Measurements from ENCODE around the gene PCDHGA3.
"Not testable (repeated sequence)": the region's sequence is repeated elsewhere in the genome, so short reads cannot be mapped to it uniquely, and the experiment has no call there.

The PCDHGA3 gene

DNA sequence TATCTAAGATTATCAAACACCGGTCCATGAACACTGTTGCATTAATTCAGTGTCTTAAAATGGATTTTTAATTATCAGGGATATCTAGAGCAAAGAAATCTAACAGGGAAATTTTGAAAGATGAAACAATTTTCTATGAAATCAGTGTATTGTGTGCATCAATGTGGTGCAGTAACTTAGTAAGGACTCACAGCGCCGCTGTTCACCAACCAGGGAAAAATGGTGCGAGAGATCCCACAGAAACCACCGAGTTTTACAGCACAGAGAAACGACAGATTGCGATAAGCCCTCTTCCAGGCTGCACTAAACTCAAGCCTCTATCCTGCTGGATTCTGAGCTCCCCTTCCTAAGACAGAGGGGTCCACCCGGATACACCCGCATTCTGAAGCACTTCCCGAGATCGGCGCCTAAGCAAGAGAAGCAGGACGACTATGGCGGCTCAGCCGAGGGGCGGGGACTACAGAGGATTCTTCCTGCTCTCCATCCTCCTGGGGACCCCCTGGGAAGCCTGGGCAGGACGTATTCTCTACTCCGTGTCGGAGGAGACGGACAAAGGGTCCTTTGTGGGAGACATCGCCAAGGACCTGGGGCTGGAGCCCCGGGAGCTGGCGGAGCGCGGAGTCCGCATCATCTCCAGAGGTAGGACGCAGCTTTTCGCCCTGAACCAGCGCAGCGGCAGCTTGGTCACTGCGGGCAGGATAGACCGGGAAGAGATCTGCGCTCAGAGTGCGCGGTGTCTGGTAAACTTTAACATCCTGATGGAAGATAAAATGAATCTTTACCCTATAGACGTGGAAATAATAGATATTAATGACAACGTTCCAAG lies 39.1 kb downstream of the PCDHGA3 start, which contains the start of gene PCDHGA7:
Gene PCDHGA7, plus strand, starts transcription at position 274 of the 826 bp plus-strand sequence. Its CDS starts 158 bp downstream, at position 432.
- DNase-seq (ENCODE audit: low read depth in 2 of 2, low spot score in 1 of 2), result no peak

DNA sequence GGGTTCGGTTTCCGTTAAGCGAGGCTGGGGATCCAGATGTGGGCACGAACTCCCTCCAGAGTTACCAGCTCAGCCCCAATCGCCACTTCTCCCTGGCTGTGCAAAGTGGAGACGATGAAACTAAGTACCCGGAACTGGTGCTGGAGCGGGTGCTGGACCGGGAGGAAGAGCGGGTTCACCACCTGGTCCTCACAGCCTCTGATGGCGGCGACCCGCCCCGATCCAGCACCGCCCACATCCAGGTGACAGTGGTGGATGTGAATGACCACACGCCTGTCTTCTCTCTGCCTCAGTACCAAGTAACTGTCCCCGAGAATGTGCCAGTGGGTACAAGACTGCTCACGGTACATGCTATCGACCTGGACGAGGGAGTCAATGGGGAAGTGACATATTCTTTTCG lies 39.7 kb downstream of the PCDHGA3 start:
- no peak for DNase-seq (ENCODE audit: low read depth in 2 of 2, low spot score in 1 of 2)

DNA sequence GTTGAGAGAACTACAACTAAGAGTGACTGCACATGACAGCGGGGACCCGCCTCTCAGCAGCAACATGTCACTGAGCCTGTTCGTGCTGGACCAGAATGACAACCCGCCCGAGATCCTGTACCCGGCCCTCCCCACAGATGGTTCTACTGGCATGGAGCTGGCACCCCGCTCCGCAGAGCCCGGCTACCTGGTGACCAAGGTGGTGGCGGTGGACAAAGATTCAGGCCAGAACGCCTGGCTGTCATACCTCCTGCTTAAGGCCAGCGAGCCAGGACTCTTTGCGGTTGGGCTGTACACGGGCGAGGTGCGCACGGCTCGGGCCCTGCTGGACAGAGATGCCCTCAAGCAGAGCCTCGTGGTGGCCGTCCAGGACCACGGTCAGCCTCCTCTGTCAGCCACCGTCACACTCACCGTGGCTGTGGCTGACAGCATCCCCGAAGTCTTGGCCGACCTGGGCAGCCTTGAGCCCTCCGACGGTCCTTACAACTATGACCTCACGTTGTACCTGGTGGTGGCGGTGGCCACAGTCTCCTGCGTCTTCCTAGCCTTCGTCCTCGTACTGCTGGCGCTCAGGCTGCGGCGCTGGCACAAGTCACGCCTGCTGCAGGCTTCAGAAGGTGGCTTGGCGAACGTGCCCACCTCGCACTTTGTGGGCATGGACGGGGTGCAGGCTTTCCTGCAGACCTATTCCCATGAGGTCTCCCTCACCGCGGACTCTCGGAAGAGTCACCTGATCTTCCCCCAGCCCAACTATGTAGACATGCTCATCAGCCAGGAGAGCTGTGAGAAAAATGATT lies 41.0 kb downstream of the PCDHGA3 start:
- DNase-seq (ENCODE audit: low read depth in 2 of 2, low spot score in 1 of 2), result no peak

DNA sequence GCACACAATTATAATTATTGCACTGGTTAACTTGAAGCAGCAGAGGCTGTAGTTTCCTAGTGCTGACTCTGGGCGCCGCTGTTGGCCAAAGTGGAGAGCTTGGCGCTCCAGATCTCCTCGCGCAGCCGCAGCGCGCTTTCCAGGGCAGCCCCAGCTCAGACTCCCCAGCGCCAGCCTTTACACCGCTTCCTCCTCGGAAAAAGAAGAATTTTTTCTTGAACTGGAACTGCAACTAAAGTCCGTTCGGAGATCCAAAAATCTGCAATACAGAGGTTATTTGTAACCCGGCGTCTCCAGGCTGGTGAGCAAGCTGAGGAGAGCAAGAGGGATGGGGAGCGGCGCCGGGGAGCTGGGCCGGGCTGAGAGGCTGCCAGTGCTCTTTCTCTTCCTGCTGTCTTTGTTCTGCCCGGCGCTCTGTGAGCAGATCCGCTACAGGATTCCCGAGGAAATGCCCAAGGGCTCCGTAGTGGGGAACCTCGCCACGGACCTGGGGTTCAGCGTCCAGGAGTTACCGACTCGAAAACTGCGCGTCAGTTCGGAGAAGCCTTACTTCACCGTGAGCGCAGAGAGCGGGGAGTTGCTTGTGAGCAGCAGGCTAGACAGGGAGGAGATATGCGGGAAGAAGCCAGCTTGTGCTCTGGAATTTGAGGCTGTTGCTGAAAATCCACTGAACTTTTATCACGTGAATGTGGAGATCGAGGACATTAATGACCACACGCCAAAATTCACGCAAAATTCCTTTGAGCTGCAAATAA lies 44.1 kb downstream of the PCDHGA3 start, which contains the start of gene PCDHGB4:
Gene PCDHGB4, plus strand, starts transcription at position 142 of the 755 bp plus-strand sequence. Its CDS starts 187 bp downstream, at position 329.
- not testable (repeated sequence) for DNase-seq (ENCODE audit: low read depth in 2 of 2, low spot score in 1 of 2)

DNA sequence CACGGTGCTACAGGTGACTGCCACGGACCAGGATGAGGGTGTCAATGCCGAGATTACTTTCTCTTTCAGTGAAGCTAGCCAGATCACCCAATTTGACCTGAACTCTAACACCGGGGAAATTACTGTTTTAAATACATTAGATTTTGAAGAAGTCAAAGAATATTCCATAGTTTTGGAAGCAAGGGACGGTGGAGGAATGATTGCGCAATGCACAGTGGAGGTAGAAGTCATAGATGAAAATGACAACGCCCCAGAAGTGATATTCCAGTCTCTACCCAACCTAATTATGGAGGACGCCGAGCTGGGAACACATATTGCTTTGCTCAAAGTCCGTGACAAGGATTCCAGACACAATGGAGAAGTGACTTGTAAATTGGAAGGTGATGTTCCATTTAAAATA lies 45.0 kb downstream of the PCDHGA3 start:
- no peak for DNase-seq (ENCODE audit: low read depth in 2 of 2, low spot score in 1 of 2)

DNA sequence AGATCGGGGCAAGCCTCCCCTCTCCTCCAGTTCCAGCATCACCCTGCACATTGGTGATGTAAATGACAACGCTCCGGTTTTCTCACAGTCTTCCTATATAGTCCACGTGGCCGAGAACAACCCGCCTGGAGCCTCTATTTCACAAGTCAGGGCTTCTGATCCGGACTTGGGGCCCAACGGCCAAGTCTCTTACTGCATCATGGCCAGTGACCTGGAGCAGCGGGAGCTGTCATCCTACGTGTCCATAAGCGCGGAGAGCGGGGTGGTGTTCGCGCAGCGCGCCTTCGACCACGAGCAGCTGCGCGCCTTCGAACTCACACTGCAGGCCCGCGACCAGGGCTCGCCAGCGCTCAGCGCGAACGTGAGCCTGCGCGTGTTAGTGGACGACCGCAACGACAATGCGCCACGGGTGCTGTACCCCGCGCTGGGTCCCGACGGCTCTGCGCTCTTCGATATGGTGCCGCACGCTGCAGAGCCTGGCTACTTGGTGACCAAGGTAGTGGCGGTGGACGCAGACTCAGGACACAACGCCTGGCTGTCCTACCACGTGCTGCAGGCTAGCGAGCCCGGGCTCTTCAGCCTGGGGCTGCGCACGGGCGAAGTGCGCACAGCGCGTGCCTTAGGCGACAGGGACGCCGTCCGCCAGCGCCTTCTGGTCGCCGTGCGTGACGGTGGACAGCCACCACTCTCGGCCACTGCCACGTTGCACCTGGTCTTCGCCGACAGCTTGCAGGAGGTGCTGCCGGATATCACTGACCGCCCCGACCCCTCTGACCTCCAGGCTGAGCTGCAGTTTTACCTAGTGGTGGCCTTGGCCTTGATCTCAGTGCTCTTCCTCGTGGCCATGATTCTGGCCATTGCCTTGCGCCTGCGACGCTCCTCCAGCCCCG lies 45.8 kb downstream of the PCDHGA3 start:
- no peak for DNase-seq (ENCODE audit: low read depth in 2 of 2, low spot score in 1 of 2)

DNA sequence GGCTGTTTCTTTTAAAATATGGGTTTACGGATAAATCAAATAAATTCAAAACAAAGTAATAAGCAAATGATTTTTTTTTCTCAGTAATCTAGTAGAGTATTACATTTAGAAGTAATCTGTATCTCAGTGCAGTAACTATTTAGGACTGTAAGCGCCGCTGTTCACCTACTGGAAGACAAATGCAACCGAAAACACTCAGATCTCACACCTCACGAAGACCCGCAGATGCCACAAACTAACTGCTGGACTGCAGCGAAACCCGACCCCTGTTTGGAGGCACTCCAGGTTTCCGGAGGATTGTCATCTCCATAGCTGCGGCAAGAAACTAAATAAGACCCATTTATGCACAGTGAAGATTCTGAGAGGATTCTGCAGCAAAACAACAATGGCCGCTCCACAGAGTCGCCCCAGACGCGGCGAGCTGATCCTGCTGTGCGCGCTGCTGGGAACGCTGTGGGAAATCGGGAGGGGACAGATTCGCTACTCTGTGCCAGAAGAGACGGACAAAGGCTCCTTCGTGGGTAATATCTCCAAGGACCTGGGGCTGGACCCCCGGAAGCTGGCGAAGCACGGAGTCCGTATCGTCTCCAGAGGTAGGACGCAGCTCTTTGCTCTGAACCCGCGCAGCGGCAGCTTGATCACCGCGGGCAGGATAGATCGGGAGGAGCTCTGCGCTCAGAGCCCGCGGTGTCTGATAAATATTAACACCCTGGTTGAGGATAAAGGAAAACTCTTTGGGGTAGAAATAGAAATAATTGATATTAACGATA lies 49.0 kb downstream of the PCDHGA3 start, which contains the start of gene PCDHGA8:
Gene PCDHGA8, plus strand, starts transcription at position 205 of the 770 bp plus-strand sequence. Its CDS starts 181 bp downstream, at position 386.
- DNase-seq (ENCODE audit: low read depth in 2 of 2, low spot score in 1 of 2), result no peak

DNA sequence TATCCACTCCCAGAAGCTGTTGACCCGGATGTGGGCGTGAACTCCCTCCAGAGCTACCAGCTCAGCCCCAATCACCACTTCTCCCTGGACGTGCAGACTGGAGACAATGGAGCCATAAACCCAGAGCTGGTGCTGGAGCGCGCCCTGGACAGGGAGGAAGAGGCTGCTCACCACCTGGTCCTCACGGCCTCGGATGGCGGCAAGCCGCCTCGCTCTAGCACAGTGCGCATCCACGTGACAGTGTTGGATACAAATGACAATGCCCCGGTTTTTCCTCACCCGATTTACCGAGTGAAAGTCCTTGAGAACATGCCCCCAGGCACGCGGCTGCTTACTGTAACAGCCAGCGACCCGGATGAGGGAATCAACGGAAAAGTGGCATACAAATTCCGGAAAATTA lies 49.6 kb downstream of the PCDHGA3 start:
- no peak for DNase-seq (ENCODE audit: low read depth in 2 of 2, low spot score in 1 of 2)

DNA sequence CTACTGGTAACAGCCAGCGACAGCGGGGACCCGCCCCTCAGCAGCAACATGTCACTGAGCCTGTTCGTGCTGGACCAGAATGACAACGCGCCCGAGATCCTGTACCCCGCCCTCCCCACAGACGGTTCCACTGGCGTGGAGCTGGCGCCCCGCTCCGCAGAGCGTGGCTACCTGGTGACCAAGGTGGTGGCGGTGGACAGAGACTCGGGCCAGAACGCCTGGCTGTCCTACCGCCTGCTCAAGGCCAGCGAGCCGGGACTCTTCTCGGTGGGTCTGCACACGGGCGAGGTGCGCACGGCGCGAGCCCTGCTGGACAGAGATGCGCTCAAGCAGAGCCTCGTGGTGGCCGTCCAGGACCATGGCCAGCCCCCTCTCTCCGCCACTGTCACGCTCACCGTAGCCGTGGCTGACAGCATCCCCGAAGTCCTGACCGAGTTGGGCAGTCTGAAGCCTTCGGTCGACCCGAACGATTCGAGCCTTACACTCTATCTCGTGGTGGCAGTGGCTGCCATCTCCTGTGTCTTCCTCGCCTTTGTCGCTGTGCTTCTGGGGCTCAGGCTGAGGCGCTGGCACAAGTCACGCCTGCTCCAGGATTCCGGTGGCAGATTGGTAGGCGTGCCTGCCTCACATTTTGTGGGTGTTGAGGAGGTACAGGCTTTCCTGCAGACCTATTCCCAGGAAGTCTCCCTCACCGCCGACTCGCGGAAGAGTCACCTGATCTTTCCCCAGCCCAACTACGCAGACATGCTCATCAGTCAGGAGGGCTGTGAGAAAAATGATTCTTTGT lies 51.0 kb downstream of the PCDHGA3 start:
- not testable (repeated sequence) for DNase-seq (ENCODE audit: low read depth in 2 of 2, low spot score in 1 of 2)

All from stimulated activated CD8-positive, alpha-beta memory T cell treated with anti-CD3 and anti-CD28 coated beads, Interleukin-4, amount 100 ng/mL, for 1 hour (primary cell).